Fibroblast of the conjunctiva (primary cell): ENCODE data around the gene ADAM8.

ENCODE experiments used
- DNase-seq: peaks from one replicate; pipeline ENCODE4 v3.0.0-alpha.2; 2010; ENCODE audit warnings: low read depth

Gene ADAM8

GRCh38 chr10:133212853-133213494 lies 63.7 kb downstream of the ADAM8 start:
- DNase-seq, result no peak
